PFSK-1 (cell line): ENCODE results near the gene PHC1.

Source experiments
- FOXP2 ChIP-seq: optimal IDR thresholded peaks from 2 replicates; pipeline ENCODE3; 2011; ENCODE audit warnings: borderline replicate concordance, control low read depth, inconsistent platforms; ENCODE audit not compliant: insufficient read depth; ENCODE audit errors: extremely low read length, extremely low read depth
- POLR2AphosphoS5 ChIP-seq: IDR thresholded peaks from 2 replicates; pipeline ENCODE4 v1.6.1; 2012; ENCODE audit warnings: low read depth, mild to moderate bottlenecking, control low read depth, low read length, moderate library complexity
- SIN3A ChIP-seq: IDR thresholded peaks from 2 replicates; pipeline ENCODE4 v1.6.1; 2012; ENCODE audit warnings: mild to moderate bottlenecking, low read length, moderate library complexity, borderline replicate concordance; ENCODE audit not compliant: insufficient read depth
- TAF1 ChIP-seq: IDR thresholded peaks from 2 replicates; pipeline ENCODE4 v1.6.1; 2012; ENCODE audit warnings: low read length, control low read depth, borderline replicate concordance; ENCODE audit not compliant: insufficient read depth
- TF ChIP-seq, protein P1 (sequence below), 2 experiments: IDR thresholded peaks; 2 replicates each; pipeline versions ENCODE4 v1.6.1 to v1.8.0; 2011 to 2012; ENCODE audit warnings: low read depth in 2 of 2, low read length in 2 of 2, control low read depth in 1 of 2, inconsistent platforms in 1 of 2, mild to moderate bottlenecking in 1 of 2, moderate library complexity in 1 of 2; ENCODE audit not compliant: insufficient read depth in 1 of 2

GRCh38 chr12:8876887-8877286 is 37.4 kb upstream of the PHC1 start:
- no peak for TF ChIP-seq TAF1
- no peak for TF ChIP-seq SIN3A
- TF ChIP-seq, protein P1, sequence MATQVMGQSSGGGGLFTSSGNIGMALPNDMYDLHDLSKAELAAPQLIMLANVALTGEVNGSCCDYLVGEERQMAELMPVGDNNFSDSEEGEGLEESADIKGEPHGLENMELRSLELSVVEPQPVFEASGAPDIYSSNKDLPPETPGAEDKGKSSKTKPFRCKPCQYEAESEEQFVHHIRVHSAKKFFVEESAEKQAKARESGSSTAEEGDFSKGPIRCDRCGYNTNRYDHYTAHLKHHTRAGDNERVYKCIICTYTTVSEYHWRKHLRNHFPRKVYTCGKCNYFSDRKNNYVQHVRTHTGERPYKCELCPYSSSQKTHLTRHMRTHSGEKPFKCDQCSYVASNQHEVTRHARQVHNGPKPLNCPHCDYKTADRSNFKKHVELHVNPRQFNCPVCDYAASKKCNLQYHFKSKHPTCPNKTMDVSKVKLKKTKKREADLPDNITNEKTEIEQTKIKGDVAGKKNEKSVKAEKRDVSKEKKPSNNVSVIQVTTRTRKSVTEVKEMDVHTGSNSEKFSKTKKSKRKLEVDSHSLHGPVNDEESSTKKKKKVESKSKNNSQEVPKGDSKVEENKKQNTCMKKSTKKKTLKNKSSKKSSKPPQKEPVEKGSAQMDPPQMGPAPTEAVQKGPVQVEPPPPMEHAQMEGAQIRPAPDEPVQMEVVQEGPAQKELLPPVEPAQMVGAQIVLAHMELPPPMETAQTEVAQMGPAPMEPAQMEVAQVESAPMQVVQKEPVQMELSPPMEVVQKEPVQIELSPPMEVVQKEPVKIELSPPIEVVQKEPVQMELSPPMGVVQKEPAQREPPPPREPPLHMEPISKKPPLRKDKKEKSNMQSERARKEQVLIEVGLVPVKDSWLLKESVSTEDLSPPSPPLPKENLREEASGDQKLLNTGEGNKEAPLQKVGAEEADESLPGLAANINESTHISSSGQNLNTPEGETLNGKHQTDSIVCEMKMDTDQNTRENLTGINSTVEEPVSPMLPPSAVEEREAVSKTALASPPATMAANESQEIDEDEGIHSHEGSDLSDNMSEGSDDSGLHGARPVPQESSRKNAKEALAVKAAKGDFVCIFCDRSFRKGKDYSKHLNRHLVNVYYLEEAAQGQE (IDR thresholded peaks at IDR 0.05; ENCODE audit: insufficient read depth in 1 of 2, low read depth in 2 of 2, low read length in 2 of 2), result no peak
- TF ChIP-seq POLR2AphosphoS5, result no peak
- TF ChIP-seq FOXP2, result no peak
